NT2/D1 (cell line): Measurements from ENCODE around the gene PATL1.

Experiments used
- SUZ12 ChIP-seq: IDR thresholded peaks from 2 replicates; pipeline ENCODE4 v1.6.1; 2011; ENCODE audit not compliant: insufficient read length, insufficient read depth; ENCODE audit errors: extremely low read depth
- YY1 ChIP-seq: IDR thresholded peaks from 2 replicates; pipeline ENCODE4 v1.6.1; 2011; ENCODE audit not compliant: insufficient read length, insufficient read depth

- TF ChIP-seq SUZ12: no peak
- no peak for TF ChIP-seq YY1
These were observed 25.4 kb downstream of the PATL1 start for GRCh38 chr11:59643390-59643789.
